GDM1 (cell line): ENCODE results near the gene POGZ.

ENCODE experiments used
- DNase-seq: peaks from one replicate; lab custom pipeline; 2025; lab: John Stamatoyannopoulos, UW

The POGZ gene

DNA sequence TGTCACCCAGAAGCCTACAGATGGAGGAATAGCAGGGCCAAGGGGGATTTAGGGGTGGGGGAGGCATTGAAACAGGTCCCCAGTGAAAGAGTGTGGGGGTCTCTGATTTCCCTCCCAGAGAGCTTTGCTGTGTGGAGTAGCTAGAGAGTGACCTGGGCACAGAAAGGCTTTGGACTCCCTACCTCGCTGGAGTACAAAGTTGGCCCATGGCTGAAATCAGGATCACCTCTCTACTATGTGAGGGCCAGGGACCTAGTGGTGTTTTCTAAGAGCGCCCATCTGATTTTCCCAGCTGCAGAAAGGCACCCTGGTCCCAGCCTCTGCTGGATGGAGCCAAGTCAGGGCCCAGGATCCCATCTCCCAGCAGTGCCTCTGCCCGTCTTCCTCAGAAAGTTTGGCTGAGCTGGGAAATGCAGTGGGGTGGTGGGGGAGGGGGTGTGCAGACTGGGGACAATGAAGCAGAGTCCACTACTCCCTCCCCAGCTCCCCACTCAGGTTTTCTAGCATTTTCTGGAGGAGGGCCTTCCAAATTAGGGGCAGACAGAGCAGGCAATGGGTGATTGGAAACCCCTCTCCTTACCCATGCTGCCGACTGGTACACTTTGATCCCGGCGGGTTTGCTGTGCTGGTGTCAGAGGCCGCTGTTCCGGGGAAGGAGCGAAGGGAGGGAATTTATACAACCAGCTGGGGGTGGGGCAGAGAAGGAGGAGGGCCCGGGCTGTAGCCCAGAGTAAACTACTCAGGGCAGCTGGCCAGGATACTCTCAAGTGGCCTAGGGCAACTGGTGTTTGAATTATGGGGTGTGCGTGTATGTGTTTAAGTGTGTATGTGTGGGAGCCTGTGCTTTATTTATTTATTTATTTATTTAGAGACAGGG lies 87.0 kb downstream of the POGZ start, which contains the start of gene SELENBP1:
TSS of gene SELENBP1 (minus strand) at position 648 of the 877 bp plus-strand sequence. CDS start at position 584, 64 bp downstream.
- DNase-seq: no peak

GRCh38 chr1:151371370-151372057 lies 87.8 kb downstream of the POGZ start:
- no peak for DNase-seq

DNA sequence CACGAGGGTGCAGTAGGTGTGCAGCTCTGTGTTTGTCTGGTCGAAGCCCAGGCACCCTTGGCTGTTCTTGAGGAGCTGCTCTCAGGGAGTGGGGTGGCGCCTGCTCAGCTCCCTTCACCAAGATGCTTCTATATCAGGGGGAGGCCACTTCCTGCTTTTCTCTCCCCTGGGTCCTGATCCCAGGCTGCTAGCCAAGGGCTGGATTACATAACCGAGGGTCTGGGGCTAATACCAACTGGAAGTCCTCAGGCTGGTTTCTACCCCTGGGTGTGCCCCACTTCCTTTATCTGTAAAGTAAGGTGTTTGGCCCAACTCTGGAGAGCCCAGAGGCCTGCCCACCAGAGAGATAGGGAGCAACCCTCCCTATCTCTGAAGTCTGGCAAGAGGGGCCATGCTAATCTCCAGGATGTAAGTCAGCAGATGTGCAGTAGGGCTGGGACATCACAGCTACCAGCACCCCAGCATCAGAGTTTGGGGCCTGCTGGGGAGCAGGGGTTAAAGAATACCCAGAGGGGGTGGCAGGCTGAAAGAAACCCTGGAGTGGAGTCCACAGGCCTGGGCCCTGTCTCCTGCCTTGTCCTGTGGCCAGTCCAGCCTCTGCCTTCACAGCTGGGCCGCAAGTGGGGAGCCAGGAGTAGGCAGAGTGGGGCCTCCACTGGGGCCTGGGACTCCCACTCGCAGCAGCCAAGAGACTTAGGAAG lies 88.9 kb downstream of the POGZ start:
- no peak for DNase-seq

- DNase-seq: no peak
Observed at GRCh38 chr1:151369621-151370048, 89.7 kb downstream of the POGZ start.

GRCh38 chr1:151369302-151369610 lies 90.0 kb downstream of the POGZ start:
- DNase-seq: no peak

DNA sequence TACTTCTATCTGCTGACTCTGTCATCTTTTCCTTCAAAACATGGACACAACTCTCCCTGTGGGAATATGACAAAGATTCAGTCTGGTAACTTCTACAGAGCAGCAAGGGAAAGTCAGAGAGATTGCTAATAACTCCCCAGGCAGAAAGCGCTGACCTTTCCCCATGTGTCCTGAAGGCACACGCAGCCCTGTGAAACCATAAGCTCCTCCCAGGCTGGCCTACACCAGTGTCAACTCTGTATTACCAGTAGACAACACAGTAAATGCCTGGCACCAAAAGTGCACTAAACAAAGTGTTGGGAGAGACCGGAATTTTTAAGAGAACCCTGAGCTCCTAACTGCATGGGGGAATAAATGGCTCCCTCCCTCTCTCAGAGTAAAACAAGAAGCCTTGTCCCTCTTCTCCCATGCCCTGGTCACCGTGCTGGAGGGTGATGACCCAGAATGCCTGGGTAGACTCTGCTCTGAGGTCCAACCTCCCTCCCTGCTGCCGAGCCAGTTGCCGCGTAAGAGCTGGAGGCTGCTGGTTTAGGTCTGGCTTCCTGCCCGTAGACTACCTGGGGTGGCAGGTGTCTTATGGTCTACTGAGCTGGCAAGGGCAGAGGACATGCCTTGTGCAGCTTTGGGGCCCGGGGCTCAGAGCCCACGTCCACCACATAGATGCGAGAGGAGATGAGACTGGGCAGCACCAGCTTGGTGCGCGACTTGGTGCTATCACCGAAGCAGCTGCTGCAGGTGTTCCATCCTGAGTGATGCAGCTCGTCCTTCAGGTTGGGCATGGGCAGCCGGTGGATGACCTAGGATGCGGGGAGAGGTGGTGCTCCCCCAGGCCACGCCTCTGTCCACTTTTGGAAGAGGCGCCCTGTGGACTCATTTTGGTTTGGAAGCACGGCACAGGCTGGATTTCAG lies 90.6 kb downstream of the POGZ start:
- no peak for DNase-seq

DNA sequence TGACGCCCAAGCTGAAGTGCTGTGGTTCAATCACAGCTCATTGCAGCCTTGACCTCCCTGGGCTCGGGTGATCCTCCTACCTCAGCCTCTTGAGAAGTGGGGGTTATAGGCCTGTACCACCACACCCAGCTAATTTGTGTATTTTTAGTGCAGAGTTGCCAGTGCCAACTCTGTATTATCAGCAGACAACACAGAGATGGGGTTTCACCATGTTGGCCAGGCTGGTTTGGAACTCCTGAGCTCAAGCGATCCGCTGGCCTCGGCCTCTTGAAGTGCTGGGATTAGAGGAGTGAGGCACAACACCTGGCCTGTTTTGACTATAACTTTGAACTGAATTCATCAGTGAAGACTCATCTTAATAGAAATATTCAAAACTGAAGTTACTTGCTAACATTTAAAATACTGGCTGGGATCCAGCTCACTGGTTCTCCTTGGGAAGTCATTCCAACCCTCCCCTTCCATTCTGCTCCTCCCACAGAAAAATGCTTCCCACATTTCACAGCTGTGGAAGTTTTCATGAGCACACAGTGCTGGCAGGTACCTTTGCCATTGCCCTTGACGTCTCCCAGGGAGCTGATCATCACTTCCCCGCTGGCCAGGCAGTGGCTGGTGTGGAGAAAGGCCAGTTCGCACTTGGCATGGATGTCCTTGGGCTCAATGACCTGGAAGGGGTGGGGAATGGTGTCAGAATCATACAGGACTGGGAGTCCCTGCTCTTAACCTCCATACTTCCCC lies 91.5 kb downstream of the POGZ start:
- DNase-seq: no peak

- no peak for DNase-seq
Observed at GRCh38 chr1:151364996-151365395, 94.3 kb downstream of the POGZ start.

DNA sequence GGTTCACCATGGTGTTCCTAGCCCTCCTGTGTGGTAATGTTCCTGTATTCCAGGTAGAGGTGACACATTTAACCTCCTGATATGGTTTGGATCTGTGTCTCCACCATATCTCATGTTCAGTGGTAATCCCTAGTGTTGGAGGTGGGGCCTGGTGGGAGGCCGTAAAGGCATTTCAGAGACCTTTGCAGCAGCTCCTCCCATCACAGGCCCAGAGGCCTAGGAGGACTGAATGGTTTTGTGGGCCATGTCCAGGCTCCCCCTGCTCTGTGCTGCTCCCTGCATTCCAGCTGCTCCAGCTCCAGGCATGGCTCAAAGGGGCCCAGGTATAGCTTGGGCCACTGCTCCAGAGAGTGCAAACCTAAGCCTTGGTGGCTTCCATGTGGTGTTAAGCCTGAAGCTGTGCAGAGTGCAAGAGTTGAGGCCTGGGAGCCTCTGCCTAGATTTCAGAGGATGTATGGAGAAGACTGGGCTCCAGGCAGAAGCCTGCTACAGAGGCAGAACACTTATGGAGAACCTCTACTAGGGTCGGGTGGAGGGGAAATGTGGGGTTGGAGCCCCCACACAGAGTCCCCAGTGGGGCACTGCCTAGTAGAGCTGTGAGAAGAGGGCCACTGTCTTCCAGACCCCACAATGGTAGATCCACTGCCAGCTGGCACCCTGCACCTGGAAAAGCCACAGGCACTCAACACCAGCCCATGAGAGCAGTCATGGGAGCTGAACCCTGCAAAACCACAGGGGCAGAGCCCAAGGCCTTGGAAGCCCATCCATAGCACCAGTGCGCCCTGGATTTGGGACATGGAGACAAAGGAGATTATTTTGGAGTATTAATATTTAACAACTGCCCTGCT lies 96.8 kb downstream of the POGZ start:
- no peak for DNase-seq

DNA sequence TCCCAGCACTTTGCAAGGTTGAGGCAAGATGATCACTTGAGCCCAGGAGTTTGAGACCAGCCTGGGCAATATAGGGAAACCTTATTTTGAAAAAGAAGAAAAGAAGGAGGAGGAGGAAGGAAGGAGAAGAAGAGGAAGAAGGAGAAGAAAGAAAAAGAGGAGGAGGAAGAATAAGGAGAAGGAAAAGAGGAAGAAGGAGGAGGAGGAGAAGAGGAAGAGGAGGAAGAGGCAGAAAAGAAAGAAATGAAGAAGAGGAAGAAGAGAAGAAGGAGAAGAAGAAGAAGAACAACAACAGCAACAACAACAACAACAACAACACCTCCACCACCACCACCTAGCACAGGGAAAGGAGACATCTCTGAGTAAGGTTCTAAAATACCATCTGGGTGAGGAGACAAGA lies 97.4 kb downstream of the POGZ start:
- no peak for DNase-seq

DNA sequence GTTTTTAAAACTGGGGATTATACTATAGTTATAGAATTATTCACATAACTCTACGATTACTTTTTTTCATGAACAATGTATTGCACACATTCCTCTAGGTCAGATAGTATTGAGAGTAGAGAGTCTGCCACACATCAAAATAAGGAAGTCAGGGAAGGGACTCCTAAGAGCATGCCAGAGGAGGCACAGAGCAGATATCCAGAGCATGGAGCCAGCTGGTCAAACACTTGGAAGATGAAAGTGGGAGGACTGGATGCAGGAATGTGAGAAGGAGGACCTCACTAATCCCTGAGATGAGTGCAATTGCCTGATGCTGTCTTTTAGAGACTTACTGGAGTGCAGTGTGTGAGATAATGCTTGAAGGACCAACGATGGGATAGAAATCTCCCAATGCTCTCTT lies 102.6 kb downstream of the POGZ start:
- no peak for DNase-seq
